ENCODE data around the gene GUSB. TPM values are rescaled to one million over a fixed set of nuclear protein-coding genes. Genes with fewer than 3 reads are reported as not detected.
A peak's percentile ranks its signal among the peaks of the same experiment; 100 is the strongest.
"Not testable (repeated sequence)": the region's sequence is repeated elsewhere in the genome, so short reads cannot be mapped to it uniquely, and the experiment has no call there.

Gene GUSB
- total RNA-seq (ENCODE audit: unreplicated experiment), result 53.6 TPM
- long read RNA-seq, transcript GUSB-201 (12 exons, 2,300 nt), result major isoform, 7 of 54 reads
- long read RNA-seq, partial matches to known transcripts, result 5 of 54 reads
- long read RNA-seq, other reads (novel, unspliced or antisense), result 42 of 54 reads

DNA sequence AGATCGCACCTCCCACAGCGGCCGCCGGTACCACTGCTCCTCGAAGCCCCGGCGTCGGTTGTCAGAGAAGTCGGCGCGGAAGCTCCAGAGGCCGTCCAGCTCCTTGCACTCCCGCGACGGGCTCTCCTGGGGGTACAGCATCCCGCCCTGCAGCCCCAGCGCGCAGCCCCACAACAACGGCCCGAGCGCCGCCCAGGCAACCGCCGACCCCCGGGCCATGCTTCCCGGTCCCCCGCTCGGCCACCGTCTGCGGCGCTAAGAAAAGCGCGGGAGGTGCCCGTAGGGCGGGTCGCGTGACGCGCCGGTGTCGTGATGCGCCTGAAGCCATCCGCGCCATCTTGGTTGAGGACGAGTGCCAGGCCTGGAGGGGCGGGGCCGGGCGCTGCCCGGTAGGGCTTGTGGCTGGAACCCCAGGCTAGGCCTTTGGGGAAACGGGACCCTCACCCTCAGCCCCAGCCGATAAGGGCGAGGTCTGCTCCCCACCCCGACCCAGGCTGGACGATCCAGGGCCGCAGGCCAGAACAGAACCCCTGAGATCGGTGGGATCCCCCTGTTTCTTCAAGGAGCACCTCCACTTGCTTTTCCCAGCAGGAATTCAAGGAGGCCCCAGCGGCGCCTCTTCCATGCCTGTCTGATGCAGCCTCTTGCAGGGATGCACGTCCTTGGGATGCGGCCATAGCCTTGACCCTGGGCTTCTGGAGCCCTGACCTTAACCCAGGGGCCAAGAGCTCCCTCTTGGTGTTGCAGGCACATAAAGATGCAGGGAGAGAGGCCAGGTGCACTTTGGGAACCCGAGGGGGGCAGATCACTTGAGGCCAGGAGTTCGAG is at the start of gene GUSB:
Gene GUSB, minus strand, starts transcription at position 249 of the 828 bp plus-strand sequence. Its CDS starts 30 bp downstream, at position 219.
- TF ChIP-seq CTCF (IDR thresholded peaks at IDR 0.05; ENCODE audit: unreplicated experiment), result no peak
- Mint-ChIP-seq H3K27ac (ENCODE audit: unreplicated experiment) (no peak within 1 kb of the TSS), H3K9me3 (ENCODE audit: unreplicated experiment) (no peaks in the 10 kb centered on the region), H3K36me3 (ENCODE audit: low read depth, unreplicated experiment) (no peaks in the 10 kb centered on the region), H3K4me1 (ENCODE audit: unreplicated experiment) (no peaks in the 10 kb centered on the region), H3K27me3 (ENCODE audit: unreplicated experiment) (no peaks in the 10 kb centered on the region), H3K4me3 (ENCODE audit: unreplicated experiment) (peak within 1 kb of the TSS; percentile 86)
- peak; percentile 90 for DNase-seq (ENCODE audit: low spot score)

DNA sequence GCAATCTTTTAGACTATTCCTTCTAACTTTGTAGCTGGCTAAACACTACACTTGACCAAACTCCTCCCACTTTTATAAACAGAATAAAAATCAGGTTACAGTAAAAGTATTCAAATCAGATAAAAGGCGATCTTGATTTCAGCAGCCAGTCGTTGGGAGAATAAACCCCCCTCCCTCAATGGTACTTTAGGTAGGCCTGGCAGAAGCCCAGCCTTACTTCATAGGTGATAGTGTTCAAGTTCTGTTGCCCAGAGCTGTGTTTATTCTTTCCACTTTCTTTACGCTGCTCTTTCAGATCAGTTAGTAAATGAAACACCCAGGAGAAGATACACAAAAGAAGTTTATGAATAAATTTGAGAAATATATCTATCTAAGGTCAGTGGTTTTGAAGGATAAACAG is 46.3 kb upstream of the GUSB start:
- H3K27ac Mint-ChIP-seq (ENCODE audit: unreplicated experiment); H3K4me3 Mint-ChIP-seq (ENCODE audit: unreplicated experiment); H3K36me3 Mint-ChIP-seq (ENCODE audit: low read depth, unreplicated experiment); H3K9me3 Mint-ChIP-seq (ENCODE audit: unreplicated experiment); DNase-seq (ENCODE audit: low spot score); H3K27me3 Mint-ChIP-seq (ENCODE audit: unreplicated experiment); H3K4me1 Mint-ChIP-seq (ENCODE audit: unreplicated experiment): not testable (repeated sequence)

GRCh38 chr7:66016131-66016461 is 34.1 kb upstream of the GUSB start:
- Mint-ChIP-seq H3K4me1 (ENCODE audit: unreplicated experiment) (no peaks in the 10 kb centered on the region), H3K27me3 (ENCODE audit: unreplicated experiment) (no peaks in the 10 kb centered on the region), H3K36me3 (ENCODE audit: low read depth, unreplicated experiment) (peaks cover 3% of the 10 kb centered on the region), H3K27ac (ENCODE audit: unreplicated experiment) (no peak overlapping the region), H3K9me3 (ENCODE audit: unreplicated experiment) (no peaks in the 10 kb centered on the region), H3K4me3 (ENCODE audit: unreplicated experiment) (no peak overlapping the region)
- DNase-seq (ENCODE audit: low spot score), result no peak
- no peak for TF ChIP-seq CTCF (IDR thresholded peaks at IDR 0.05; ENCODE audit: unreplicated experiment)

- Mint-ChIP-seq H3K27ac (ENCODE audit: unreplicated experiment) (no peak overlapping the region), H3K4me3 (ENCODE audit: unreplicated experiment) (no peak overlapping the region), H3K36me3 (ENCODE audit: low read depth, unreplicated experiment) (peaks cover 3% of the 10 kb centered on the region), H3K9me3 (ENCODE audit: unreplicated experiment) (no peaks in the 10 kb centered on the region), H3K4me1 (ENCODE audit: unreplicated experiment) (no peaks in the 10 kb centered on the region), H3K27me3 (ENCODE audit: unreplicated experiment) (no peaks in the 10 kb centered on the region)
- no peak for DNase-seq (ENCODE audit: low spot score)
- no peak for TF ChIP-seq CTCF (IDR thresholded peaks at IDR 0.05; ENCODE audit: unreplicated experiment)
Measured at GRCh38 chr7:66015440-66016130, 33.6 kb upstream of the GUSB start.

GRCh38 chr7:66013938-66014337 is 31.9 kb upstream of the GUSB start:
- DNase-seq (ENCODE audit: low spot score), result peak; percentile 45
- Mint-ChIP-seq H3K4me1 (ENCODE audit: unreplicated experiment) (peaks cover 2% of the 10 kb centered on the region), H3K27me3 (ENCODE audit: unreplicated experiment) (peaks cover 3% of the 10 kb centered on the region), H3K36me3 (ENCODE audit: low read depth, unreplicated experiment) (peaks cover 3% of the 10 kb centered on the region), H3K4me3 (ENCODE audit: unreplicated experiment) (no peak overlapping the region), H3K27ac (ENCODE audit: unreplicated experiment) (no peak overlapping the region), H3K9me3 (ENCODE audit: unreplicated experiment) (no peaks in the 10 kb centered on the region)
- TF ChIP-seq CTCF (IDR thresholded peaks at IDR 0.05; ENCODE audit: unreplicated experiment), result peak; percentile 30
